GM13976 (cell line): Measurements from ENCODE around the gene GCSAM.
"Not testable (repeated sequence)": the region's sequence is repeated elsewhere in the genome, so short reads cannot be mapped to it uniquely, and the experiment has no call there.

Source experiments
- DNase-seq: peaks from one replicate; pipeline ENCODE4 v3.0.0; 2012; ENCODE audit warnings: low spot score
- in situ Hi-C: fragments of 300-500 bp; cut with MboI; formaldehyde crosslinking; loops from one replicate; pipeline ENCODE4 v1.12.0; 2022; ENCODE audit warnings: low sequenced_read_pairs, mixed read lengths, inconsistent platforms; ENCODE audit not compliant: unreplicated experiment
- TF ChIP-seq, protein P1 (sequence below): IDR thresholded peaks from 2 replicates; pipeline ENCODE4 v1.5.1; 2012; ENCODE audit warnings: borderline replicate concordance, mild to moderate bottlenecking; ENCODE audit not compliant: insufficient read depth; ENCODE audit errors: extremely low read depth, missing control alignments, control extremely low read depth

GCSAM gene

DNA sequence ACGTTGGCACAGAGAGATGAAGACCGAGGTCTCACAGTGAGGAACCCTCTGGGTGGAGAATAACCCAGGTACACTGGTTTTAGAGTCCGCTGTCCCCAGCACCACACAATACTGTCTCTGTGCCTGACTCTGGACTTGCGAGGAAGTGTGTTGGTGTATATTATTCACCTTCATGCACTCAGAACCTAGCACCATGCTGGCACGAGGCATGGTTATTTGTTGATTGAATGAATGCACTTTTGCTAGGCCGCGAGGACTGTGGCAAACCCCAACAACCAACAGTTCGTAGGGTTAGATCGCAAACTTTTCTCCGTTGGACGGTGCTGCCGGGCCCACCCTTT, 47.3 kb downstream of the GCSAM start:
- DNase-seq = no peak
- TF ChIP-seq, protein P1, sequence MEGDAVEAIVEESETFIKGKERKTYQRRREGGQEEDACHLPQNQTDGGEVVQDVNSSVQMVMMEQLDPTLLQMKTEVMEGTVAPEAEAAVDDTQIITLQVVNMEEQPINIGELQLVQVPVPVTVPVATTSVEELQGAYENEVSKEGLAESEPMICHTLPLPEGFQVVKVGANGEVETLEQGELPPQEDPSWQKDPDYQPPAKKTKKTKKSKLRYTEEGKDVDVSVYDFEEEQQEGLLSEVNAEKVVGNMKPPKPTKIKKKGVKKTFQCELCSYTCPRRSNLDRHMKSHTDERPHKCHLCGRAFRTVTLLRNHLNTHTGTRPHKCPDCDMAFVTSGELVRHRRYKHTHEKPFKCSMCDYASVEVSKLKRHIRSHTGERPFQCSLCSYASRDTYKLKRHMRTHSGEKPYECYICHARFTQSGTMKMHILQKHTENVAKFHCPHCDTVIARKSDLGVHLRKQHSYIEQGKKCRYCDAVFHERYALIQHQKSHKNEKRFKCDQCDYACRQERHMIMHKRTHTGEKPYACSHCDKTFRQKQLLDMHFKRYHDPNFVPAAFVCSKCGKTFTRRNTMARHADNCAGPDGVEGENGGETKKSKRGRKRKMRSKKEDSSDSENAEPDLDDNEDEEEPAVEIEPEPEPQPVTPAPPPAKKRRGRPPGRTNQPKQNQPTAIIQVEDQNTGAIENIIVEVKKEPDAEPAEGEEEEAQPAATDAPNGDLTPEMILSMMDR = no peak
- in situ Hi-C loops = no loop called here

DNA sequence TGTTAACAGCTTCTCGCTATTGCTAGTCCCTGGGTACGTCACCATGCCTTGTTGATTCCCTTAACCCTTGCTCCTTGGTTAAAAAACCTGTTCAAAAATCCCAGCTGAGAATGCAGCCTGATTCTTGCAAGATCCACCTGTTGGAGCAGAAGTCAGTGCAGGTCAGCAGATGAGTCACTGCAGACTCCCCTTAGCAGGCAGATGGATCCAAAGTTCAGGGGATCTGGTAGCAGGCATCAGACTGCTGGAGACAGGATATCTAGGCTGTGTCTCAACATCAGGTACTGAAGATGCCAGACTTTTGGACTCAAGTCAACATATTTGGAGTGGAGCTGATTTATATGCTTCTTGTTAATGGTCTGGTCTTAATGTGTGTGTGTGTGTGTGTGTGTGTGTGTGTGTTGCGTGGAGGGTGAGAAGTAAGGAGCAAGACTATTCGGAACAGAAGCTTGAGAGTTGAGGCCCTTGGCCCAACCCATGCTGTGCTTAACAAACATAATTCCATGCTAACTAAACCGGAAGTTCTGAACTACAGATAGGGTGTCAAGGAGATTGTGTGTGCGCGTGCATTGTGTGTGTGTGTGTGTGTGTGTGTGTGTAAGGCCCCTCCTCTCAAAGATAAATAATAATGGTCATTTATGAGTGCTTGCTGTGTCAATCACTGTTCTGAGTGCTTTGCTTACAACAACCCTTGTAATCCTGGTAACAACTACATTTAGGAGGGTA, 47.9 kb downstream of the GCSAM start:
- in situ Hi-C loops = no loop called here
- no peak for DNase-seq
- TF ChIP-seq, protein P1 = no peak

DNA sequence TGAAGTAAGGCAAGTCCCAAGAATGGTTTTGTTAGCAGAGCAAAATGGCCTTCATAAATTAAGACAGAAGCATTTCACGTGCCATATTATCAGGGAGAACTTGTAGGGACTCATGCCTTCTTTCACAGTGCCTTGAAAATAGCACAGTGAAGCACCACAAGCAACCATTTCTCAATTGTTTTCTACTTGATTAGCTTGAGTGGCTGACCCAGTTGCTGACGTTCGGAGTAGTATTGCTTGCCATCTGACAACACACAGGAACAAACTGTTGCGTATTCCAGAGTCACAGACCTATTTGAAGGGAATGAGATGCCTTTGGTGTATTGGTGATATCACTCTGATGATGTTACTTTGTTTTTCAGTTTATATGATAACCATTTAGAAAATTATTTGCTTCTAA, 49.8 kb downstream of the GCSAM start:
- TF ChIP-seq, protein P1 = no peak
- no peak for DNase-seq
- in situ Hi-C loops = no loop called here

DNA sequence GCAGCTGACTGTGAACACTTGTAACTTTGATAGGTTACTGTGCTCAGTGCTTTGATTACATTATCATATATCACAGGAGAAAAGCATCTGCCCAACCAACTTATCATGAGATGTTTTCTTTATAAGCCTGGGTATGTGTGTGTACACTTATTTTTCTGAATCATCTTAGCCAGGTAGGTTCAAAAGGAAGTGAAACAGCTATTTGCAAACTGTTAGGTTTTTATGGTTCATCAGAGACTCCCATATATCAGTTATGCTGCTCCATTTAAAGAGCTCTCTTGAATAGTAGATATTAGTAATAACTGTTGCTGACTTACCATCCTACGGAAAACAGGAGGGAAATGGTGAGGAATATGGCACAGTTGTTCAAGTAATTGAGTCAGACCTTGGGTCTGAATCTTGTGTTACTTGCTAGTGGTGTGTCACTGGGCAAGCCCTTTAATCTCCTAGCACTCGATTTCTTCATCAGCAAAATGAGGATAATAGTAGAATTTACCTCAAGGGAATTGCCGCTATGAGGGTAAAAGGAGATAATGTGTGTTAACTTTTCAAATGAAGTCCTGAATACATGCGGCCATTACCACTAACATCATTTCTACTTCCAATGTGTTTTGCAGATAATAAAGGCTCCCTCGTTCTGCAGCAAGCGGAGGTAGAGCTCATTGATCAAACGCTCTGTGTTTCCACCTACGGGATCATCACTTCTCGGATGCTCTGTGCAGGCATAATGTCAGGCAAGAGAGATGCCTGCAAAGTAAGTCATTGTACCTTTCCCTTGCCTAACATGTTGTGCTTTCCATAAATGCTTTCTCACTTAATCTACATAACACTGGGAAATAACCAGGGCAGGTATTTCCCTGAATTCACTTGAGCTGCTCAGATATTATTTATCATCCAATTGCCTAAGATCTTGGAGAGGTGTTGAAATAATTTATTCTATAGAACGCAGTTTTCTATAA, 54.6 kb downstream of the GCSAM start:
- DNase-seq = no peak
- in situ Hi-C loops = no loop called here
- TF ChIP-seq, protein P1 = no peak

DNA sequence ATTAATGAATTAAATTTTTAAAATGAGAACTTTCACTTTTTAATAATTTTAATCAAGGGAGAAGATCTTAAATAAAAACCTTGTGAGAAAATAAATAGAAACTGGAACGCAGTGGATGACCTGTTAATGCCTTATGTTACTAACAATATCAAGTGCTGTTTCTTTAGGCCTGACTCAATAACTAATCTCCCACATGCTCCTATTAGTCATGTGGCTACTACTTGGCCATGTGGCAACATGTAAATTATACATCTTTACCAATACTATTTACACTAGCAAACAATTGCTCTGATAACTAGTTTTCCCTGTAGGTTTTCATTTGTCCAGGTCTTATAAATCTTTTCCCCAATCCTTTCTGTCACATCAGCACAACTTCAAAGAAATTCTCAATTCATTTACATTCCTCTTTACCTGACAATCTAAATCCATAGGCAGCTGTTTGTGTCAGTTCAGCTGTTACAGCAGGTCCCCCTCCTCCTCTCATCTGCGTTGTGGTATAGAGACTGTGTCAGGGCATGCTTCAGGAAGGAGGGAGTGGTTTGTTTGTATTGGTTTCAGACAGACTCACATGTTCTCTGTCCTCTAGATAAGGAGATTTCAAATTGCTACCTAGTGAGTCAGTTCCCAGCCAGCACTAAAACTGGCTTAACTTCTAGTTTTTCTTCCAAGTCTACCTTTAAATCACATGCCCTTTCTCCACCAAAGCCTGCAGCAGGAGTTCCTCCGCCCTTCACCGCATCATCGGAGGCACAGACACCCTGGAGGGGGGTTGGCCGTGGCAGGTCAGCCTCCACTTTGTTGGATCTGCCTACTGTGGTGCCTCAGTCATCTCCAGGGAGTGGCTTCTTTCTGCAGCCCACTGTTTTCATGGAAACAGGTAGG, 58.2 kb downstream of the GCSAM start:
- in situ Hi-C loops = no loop called here
- DNase-seq = peak; percentile 53
- TF ChIP-seq, protein P1 = no peak

DNA sequence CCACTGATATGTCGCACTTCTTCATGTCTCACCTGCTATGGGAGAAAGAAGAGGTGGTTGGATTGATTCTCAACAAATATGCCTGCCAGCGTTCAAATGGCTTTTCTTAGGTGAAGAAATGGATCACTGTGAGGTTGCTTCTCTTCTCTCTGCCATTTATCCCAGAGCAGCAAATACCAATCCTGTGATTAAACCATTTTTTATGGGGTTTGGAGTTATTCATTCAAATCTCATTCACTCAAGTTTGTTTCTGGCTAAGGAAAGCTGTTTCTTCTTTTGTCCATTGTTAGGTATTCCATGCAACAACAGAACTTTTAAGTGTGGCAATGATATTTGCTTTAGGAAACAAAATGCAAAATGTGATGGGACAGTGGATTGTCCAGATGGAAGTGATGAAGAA, 59.0 kb downstream of the GCSAM start:
- TF ChIP-seq, protein P1 = no peak
- in situ Hi-C loops = no loop called here
- DNase-seq = no peak

DNA sequence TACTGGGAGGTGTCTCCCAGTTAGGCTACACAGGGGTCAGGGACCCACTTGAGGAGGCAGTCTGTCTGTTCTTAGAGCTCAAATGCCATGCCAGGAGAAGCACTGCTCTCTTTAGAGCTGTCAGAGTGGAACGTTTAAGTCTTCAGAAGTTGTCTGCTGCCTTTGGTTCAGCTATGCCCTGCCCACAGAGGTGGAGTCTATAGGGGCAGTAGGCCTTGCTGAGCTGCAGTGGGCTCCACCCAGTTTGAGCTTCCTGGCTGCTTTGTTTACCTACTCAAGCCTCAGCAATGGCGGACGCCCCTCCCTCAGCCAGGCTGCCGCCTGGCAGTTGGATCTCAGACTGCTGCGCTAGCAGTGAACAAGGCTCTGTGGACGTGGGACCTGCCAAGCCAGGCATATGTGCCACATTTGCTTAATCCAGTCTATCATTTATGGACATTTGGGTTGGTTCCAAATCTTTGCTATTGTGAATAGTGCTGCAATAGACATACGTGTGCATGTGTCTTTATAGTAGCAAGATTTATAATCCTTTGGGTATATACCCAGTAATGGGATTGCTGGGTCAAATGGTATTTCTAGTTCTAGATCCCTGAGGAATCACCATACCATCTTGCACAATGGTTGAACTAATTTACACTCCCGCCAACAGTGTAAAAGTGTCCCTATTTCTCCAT, 60.5 kb downstream of the GCSAM start:
- DNase-seq, in situ Hi-C loops: not testable (repeated sequence)
